ENCODE measurements around the gene INKA1. TPM values are rescaled to one million over a fixed set of nuclear protein-coding genes. Genes with fewer than 3 reads are reported as not detected.
"Not testable (repeated sequence)": the region's sequence is repeated elsewhere in the genome, so short reads cannot be mapped to it uniquely, and the experiment has no call there.

The INKA1 gene
- total and polyA plus RNA-seq, 2 of the 8 experiments (the other 6 are each of a cell fraction or from before 2014, with no cell fraction given): 1.3 to 4.7 TPM

- not testable (repeated sequence) for H3K23ac ChIP-seq (ENCODE audit: insufficient read length); H4K91ac ChIP-seq (replicated peaks; ENCODE audit: insufficient read length, low read length); DNase-seq (ENCODE audit: low read depth in 1 of 2, low spot score in 2 of 2); H2BK5ac ChIP-seq (ENCODE audit: low read depth, low read length); H3K18ac ChIP-seq (ENCODE audit: extremely low read depth, low read length); H3K4me1 ChIP-seq (replicated peaks in 1 of 4; ENCODE audit: control insufficient read depth in 3 of 4, insufficient read depth in 4 of 4, low read length in 3 of 4); H4K5ac ChIP-seq (ENCODE audit: insufficient read length, low read depth, low read length); H2BK15ac ChIP-seq (ENCODE audit: low read length); H2BK12ac ChIP-seq (ENCODE audit: low read depth, low read length); H3K27ac ChIP-seq (ENCODE audit: low read depth, low read length); H3K9ac ChIP-seq (replicated peaks in 1 of 4; ENCODE audit: extremely low read depth in 1 of 4, low read depth in 3 of 4, low read length in 3 of 4); H4K8ac ChIP-seq (ENCODE audit: extremely low read depth, insufficient read depth, low read length); H2AK5ac ChIP-seq (ENCODE audit: low read depth, low read length); H2BK120ac ChIP-seq (replicated peaks; ENCODE audit: low read depth, low read length); H3K36me3 ChIP-seq (ENCODE audit: control insufficient read depth in 2 of 4, insufficient read depth in 4 of 4, low read length in 3 of 4); FAIRE-seq; H3K4me2 ChIP-seq (ENCODE audit: insufficient read depth in 1 of 2, low read depth in 2 of 2, low read length in 2 of 2); H3K14ac ChIP-seq (ENCODE audit: insufficient read length); H3K9me3 ChIP-seq (ENCODE audit: insufficient read depth in 2 of 2, low read depth in 1 of 2, low read length in 1 of 2); H3K4ac ChIP-seq (replicated peaks; ENCODE audit: insufficient read length, low read depth, low read length); H3K27me3 ChIP-seq (replicated peaks in 1 of 4; ENCODE audit: control insufficient read depth in 3 of 4, extremely low read depth in 1 of 4, insufficient read depth in 3 of 4, low read length in 3 of 4); H2AFZ ChIP-seq (ENCODE audit: low read length); H3K4me3 ChIP-seq (ENCODE audit: extremely low read depth in 1 of 4, insufficient read depth in 2 of 4, low read depth in 3 of 4, low read length in 4 of 4); H4K20me1 ChIP-seq (replicated peaks in 1 of 2; ENCODE audit: control insufficient read depth in 1 of 2, insufficient read depth in 2 of 2, low read length in 2 of 2); H3K56ac ChIP-seq (replicated peaks; ENCODE audit: insufficient read length, low read depth, low read length); H2BK20ac ChIP-seq (ENCODE audit: low read length); H3K23me2 ChIP-seq (ENCODE audit: low read depth, low read length)
- H3K79me2 ChIP-seq (ENCODE audit: control insufficient read depth in 1 of 2, insufficient read depth in 2 of 2, low read length in 2 of 2): peaks cover 3 to 80% of the 10 kb centered on the region in 2 experiments; a peak in 3 of 4 replicates
- 96% methylated on average over 8 of the region's 8 CpGs; no CpG with 5 or more reads in 1 of the 2 experiments for WGBS, 2 experiments (ENCODE audit: extremely low coverage in 1 of 2, insufficient coverage in 1 of 2, insufficient read length in 1 of 2, insufficient replicate concordance in 2 of 2, low coverage in 1 of 2, low lambda C conversion rate in 2 of 2, missing lambda C conversion rate in 1 of 2)
- ChIA-PET CTCF (ENCODE audit: partially characterized antibody) (interaction anchor here (0.6 to 1.7 kb wide), 2 partner anchors 75 to 1623 kb away, joined by 3 to 4 read pairs; no protein-coding TSS in a partner anchor), POLR2A (ENCODE audit: partially characterized antibody) (interaction anchor here (0.6 kb wide), 1 partner anchor 15 kb away, joined by 3 read pairs; no protein-coding TSS in a partner anchor)
- peaks cover 15% of the 10 kb centered on the region for H3K79me1 ChIP-seq (ENCODE audit: low read depth, low read length)
Measured at GRCh38 chr3:49776101-49776500, 27.0 kb upstream of the INKA1 start.
